Testis (tissue), 2 donors: Measurements from ENCODE around the gene SAE1.

Source experiments
- CTCF ChIP-seq, 3 experiments: fragments of 450-650 bp in 2 of 3; fragments of 200-600 bp in 1 of 3; sonication (generic) in 1 of 3; IDR thresholded peaks; one replicate each; pipeline ENCODE4 v1.5.1; 2016 to 2019; ENCODE audit warnings: antibody characterized with exemption in 3 of 3, mild to moderate bottlenecking in 2 of 3, moderate library complexity in 1 of 3
- POLR2A ChIP-seq: fragments of 450-650 bp; IDR thresholded peaks from one replicate; pipeline ENCODE4 v1.6.1; 2017; ENCODE audit warnings: antibody characterized with exemption, mild to moderate bottlenecking, moderate library complexity

DNA sequence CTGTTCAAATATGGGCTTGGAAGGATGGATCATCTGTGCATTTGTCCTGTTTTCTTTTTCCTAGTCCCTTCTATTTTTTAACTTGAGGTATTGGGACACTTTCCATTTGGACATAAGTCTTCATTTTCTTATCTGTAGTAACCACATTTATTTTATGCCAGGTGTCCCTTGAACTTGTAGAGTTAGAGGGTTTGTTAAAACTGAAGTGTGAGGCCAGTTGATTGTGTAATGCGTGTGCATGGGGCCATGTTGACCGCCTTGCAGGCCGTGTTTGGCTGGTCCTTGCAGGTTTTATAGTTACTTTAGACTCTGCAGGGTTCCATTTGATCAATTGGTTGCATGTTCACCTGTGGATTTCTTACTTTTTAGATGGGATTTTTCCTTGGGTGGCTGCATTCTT is 21.0 kb downstream of the SAE1 start:
- TF ChIP-seq CTCF (IDR thresholded peaks at IDR 0.05) (no peak), POLR2A (no peak)
